H9 (cell line): ENCODE results near the gene THAP9. TPM values are rescaled to one million over a fixed set of nuclear protein-coding genes. Genes with fewer than 3 reads are reported as not detected.

Experiments used
- DNase-seq: peaks from one replicate; pipeline ENCODE4 v3.0.0-alpha.2; 2017
- H2AFZ ChIP-seq: one replicate; pipeline ENCODE4 v1.6.1; 2013; ENCODE audit warnings: mild to moderate bottlenecking, low read length, control low read depth, moderate library complexity
- H2AK5ac ChIP-seq: 2 replicates; pipeline ENCODE4 v1.6.1; 2013; ENCODE audit warnings: low read length, control low read depth, mixed read lengths; ENCODE audit not compliant: insufficient read length
- H2BK120ac ChIP-seq: one replicate; pipeline ENCODE4 v1.6.1; 2013; ENCODE audit warnings: low read depth, mild to moderate bottlenecking, low read length, control low read depth, inconsistent platforms; ENCODE audit not compliant: poor library complexity, severe bottlenecking
- H2BK12ac ChIP-seq: 2 replicates; pipeline ENCODE4 v1.6.1; 2013; ENCODE audit warnings: low read length, control low read depth, mixed read lengths, low read depth; ENCODE audit not compliant: insufficient read length
- H2BK15ac ChIP-seq: 2 replicates; pipeline ENCODE4 v1.6.1; 2013; ENCODE audit warnings: low read depth, low read length, control low read depth
- H2BK20ac ChIP-seq: one replicate; pipeline ENCODE4 v1.6.1; 2013; ENCODE audit warnings: low read depth, mild to moderate bottlenecking, low read length, control low read depth, inconsistent platforms; ENCODE audit not compliant: poor library complexity, severe bottlenecking
- H2BK5ac ChIP-seq: 2 replicates; pipeline ENCODE4 v1.6.1; 2013; ENCODE audit warnings: low read length, control low read depth, mixed read lengths; ENCODE audit not compliant: insufficient read length
- H3K14ac ChIP-seq: 2 replicates; pipeline ENCODE4 v1.6.1; 2013; ENCODE audit warnings: low read length, control low read depth; ENCODE audit not compliant: insufficient read depth
- H3K18ac ChIP-seq: 2 replicates; pipeline ENCODE4 v1.6.1; 2013; ENCODE audit warnings: low read depth, mild to moderate bottlenecking, mixed read lengths, low read length, control low read depth; ENCODE audit not compliant: insufficient read length
- H3K23ac ChIP-seq: 2 replicates; pipeline ENCODE4 v1.6.1; 2013; ENCODE audit warnings: low read length, control low read depth, mixed read lengths, low read depth; ENCODE audit not compliant: insufficient read length
- H3K23me2 ChIP-seq: 2 replicates; pipeline ENCODE4 v1.6.1; 2013; ENCODE audit warnings: low read depth, mild to moderate bottlenecking, mixed read lengths, low read length, control low read depth; ENCODE audit not compliant: insufficient read length, poor library complexity, severe bottlenecking
- H3K27ac ChIP-seq: 2 replicates; pipeline ENCODE4 v1.5.1; 2013; ENCODE audit warnings: low read length, control low read depth, mixed read lengths, low read depth; ENCODE audit not compliant: insufficient read length
- H3K27me3 ChIP-seq: 2 replicates; pipeline ENCODE4 v1.6.1; 2013; ENCODE audit warnings: low read length, control low read depth, inconsistent platforms; ENCODE audit not compliant: insufficient read depth
- H3K4ac ChIP-seq: 2 replicates; pipeline ENCODE4 v1.6.1; 2013; ENCODE audit warnings: low read depth, mild to moderate bottlenecking, control low read depth, inconsistent platforms, low read length, moderate library complexity
- H3K4me1 ChIP-seq: 2 replicates; pipeline ENCODE4 v1.6.1; 2013; ENCODE audit warnings: low read length, control low read depth, inconsistent platforms; ENCODE audit not compliant: insufficient read depth
- H3K4me2 ChIP-seq: 2 replicates; pipeline ENCODE4 v1.6.1; 2013; ENCODE audit warnings: low read length, control low read depth, mixed read lengths; ENCODE audit not compliant: insufficient read length, insufficient read depth
- H3K56ac ChIP-seq: 2 replicates; pipeline ENCODE4 v1.6.1; 2013; ENCODE audit warnings: low read depth, mild to moderate bottlenecking, mixed read lengths, low read length, control low read depth; ENCODE audit not compliant: insufficient read length
- H3K79me1 ChIP-seq: 2 replicates; pipeline ENCODE4 v1.6.1; 2013; ENCODE audit warnings: low read depth, mild to moderate bottlenecking, moderate library complexity, low read length, control low read depth, inconsistent platforms; ENCODE audit not compliant: insufficient read depth, poor library complexity, severe bottlenecking
- H3K79me2 ChIP-seq: 2 replicates; pipeline ENCODE4 v1.6.1; 2013; ENCODE audit warnings: low read length, control low read depth, inconsistent platforms; ENCODE audit not compliant: insufficient read depth
- H3K9ac ChIP-seq: 2 replicates; pipeline ENCODE4 v1.6.1; 2013; ENCODE audit warnings: low read length, control low read depth, mixed read lengths; ENCODE audit not compliant: insufficient read length; ENCODE audit errors: extremely low read depth
- H3K9me3 ChIP-seq: one replicate; pipeline ENCODE4 v1.6.1; 2013; ENCODE audit warnings: low read depth, low read length, inconsistent platforms; ENCODE audit not compliant: control insufficient read depth
- H3T11ph ChIP-seq: one replicate; pipeline ENCODE4 v1.6.1; 2013; ENCODE audit warnings: mild to moderate bottlenecking, low read length, control low read depth, inconsistent platforms
- H4K20me1 ChIP-seq: one replicate; pipeline ENCODE4 v1.6.1; 2013; ENCODE audit not compliant: control insufficient read depth, insufficient read length, insufficient read depth
- H4K5ac ChIP-seq: 2 replicates; pipeline ENCODE4 v1.6.1; 2013; ENCODE audit warnings: low read depth, mild to moderate bottlenecking, mixed read lengths, low read length, control low read depth; ENCODE audit not compliant: insufficient read length
- H4K8ac ChIP-seq: replicated peaks from 2 replicates; pipeline ENCODE4 v1.6.1; 2013; ENCODE audit warnings: low read length, control low read depth, mixed read lengths, low read depth; ENCODE audit not compliant: insufficient read length
- H4K91ac ChIP-seq: 2 replicates; pipeline ENCODE4 v1.6.1; 2013; ENCODE audit warnings: low read depth, mild to moderate bottlenecking, moderate library complexity, mixed read lengths, low read length, control low read depth; ENCODE audit not compliant: insufficient read length
- H3K27ac Mint-ChIP-seq, 3 experiments: 2 replicates in 2 of 3; 3 replicates in 1 of 3; pipeline ENCODE4 v1.8.0; 2020 to 2021; ENCODE audit warnings: mixed read lengths in 3 of 3, mild to moderate bottlenecking in 1 of 3, moderate library complexity in 1 of 3
- H3K27me3 Mint-ChIP-seq: 2 replicates; pipeline ENCODE4 v1.8.0; 2021; ENCODE audit warnings: low read depth, mild to moderate bottlenecking, moderate library complexity, mixed read lengths
- H3K36me3 Mint-ChIP-seq, 3 experiments: 2 replicates in 2 of 3; 3 replicates in 1 of 3; pipeline ENCODE4 v1.8.0; 2020 to 2021; ENCODE audit warnings: low read depth in 3 of 3, mixed read lengths in 3 of 3; ENCODE audit not compliant: insufficient read depth in 1 of 3
- H3K4me1 Mint-ChIP-seq, 2 experiments: 2 replicates each; pipeline ENCODE4 v1.8.0; 2020; ENCODE audit warnings: mixed read lengths in 2 of 2
- H3K4me3 Mint-ChIP-seq, 2 experiments: 2 replicates in 1 of 2; 3 replicates in 1 of 2; pipeline ENCODE4 v1.8.0; 2020 to 2021; ENCODE audit warnings: mild to moderate bottlenecking in 2 of 2, mixed read lengths in 2 of 2, moderate library complexity in 1 of 2
- H3K9me3 Mint-ChIP-seq, 2 experiments: 2 replicates in 1 of 2; 3 replicates in 1 of 2; pipeline ENCODE4 v1.8.0; 2020; ENCODE audit warnings: mild to moderate bottlenecking in 2 of 2, mixed read lengths in 2 of 2, moderate library complexity in 1 of 2
- CTCF ChIP-seq: fragments of 200-600 bp; sonication (generic); conservative IDR thresholded peaks from 3 replicates; pipeline ENCODE4 v1.8.0; 2021; ENCODE audit warnings: antibody characterized with exemption, mild to moderate bottlenecking
- WGBS: extraction: QIAGEN DNeasy Blood & Tissue Kit; methylation state at CpG from one replicate; pipeline ENCODE4 v1.1.7; 2013; ENCODE audit warnings: missing lambda C conversion rate, low lambda C conversion rate, mixed read lengths; ENCODE audit not compliant: insufficient read length; ENCODE audit errors: extremely low coverage; 5-methylcytosine and 5-hydroxymethylcytosine counted together
- total RNA-seq: library from RNA; stranded (reverse); gene quantifications from 2 replicates; pipeline ENCODE4 v1.2.1, GENCODE V29; 2021

The THAP9 gene
- total RNA-seq, 1 experiment from 2014 or later: 14.8 TPM

GRCh38 chr4:82919386-82919785, 18.9 kb downstream of the THAP9 start:
- no peak overlapping the region for H4K5ac ChIP-seq
- H3K9ac ChIP-seq: no peak overlapping the region
- no peak overlapping the region for H3K23ac ChIP-seq
- no peak overlapping the region for H3K56ac ChIP-seq
- H3K79me1 ChIP-seq: peaks cover 4% of the 10 kb centered on the region
- no peak overlapping the region for H2BK12ac ChIP-seq
- H3K4me2 ChIP-seq: no peak overlapping the region
- Mint-ChIP-seq H3K4me1 (no peaks in the 10 kb centered on the region), H3K9me3 (no peaks in the 10 kb centered on the region), H3K27me3 (no peaks in the 10 kb centered on the region), H3K36me3 (peaks cover 0 to 29% (median 21%) of the 10 kb centered on the region in 3 experiments; a peak in 5 of 7 replicates), H3K4me3 (no peak overlapping the region), H3K27ac (no peak overlapping the region)
- no peaks in the 10 kb centered on the region for H3K23me2 ChIP-seq
- no peak overlapping the region for H3T11ph ChIP-seq
- H2AK5ac ChIP-seq: no peak overlapping the region
- no peaks in the 10 kb centered on the region for H3K27me3 ChIP-seq
- no peak overlapping the region for H2BK20ac ChIP-seq
- no peaks in the 10 kb centered on the region for H3K79me2 ChIP-seq
- H3K27ac ChIP-seq: no peak overlapping the region
- no peak overlapping the region for H4K91ac ChIP-seq
- no peak overlapping the region for H2BK120ac ChIP-seq
- no peak overlapping the region for H3K14ac ChIP-seq
- no peak for TF ChIP-seq CTCF
- no peaks in the 10 kb centered on the region for H4K20me1 ChIP-seq
- no peak for DNase-seq
- H2BK15ac ChIP-seq: no peak overlapping the region
- no peaks in the 10 kb centered on the region for H3K9me3 ChIP-seq
- no peak overlapping the region for H4K8ac ChIP-seq
- no peak overlapping the region for H3K4ac ChIP-seq
- H3K18ac ChIP-seq: no peak overlapping the region
- H3K4me1 ChIP-seq: no peaks in the 10 kb centered on the region
- no peak overlapping the region for H2BK5ac ChIP-seq
- H2AFZ ChIP-seq: no peak overlapping the region
- no CpG with 5 or more reads among the region's 2 CpGs for WGBS
